Glomerular visceral epithelial cell (primary cell): ENCODE measurements around the gene CRHR2.

Experiments used
- DNase-seq: peaks from one replicate; pipeline ENCODE4 v3.0.0-alpha.2; 2016; ENCODE audit errors: extremely low spot score

Gene CRHR2

DNA sequence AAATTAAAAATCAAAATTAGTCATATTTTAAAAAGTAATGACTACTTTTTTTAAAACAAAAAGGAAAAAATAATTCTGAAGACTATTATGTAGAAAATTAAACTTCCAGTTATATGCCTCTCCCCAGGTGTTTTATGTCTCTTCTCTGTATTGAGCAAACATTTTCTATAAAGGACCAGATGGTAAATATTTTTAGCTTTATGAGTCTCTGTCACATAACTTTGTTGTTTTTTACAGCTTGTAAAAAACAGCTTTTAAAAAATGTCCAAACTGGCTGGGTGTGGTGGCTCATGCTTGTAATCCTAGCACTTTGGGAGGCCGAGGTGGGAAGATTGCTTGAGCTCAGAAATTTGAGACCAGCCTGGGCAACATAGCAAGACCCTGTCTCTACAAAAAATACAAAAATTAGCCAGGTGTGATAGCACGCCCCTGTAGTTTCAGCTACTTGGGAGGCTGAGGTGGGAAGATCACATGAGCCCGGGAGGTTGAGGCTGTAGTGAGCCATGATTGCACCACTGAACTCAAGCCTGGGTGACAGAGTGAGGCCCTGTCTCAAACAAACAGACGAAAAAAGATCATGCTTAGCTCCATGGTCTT is 64.1 kb downstream of the CRHR2 start:
- DNase-seq = no peak

DNA sequence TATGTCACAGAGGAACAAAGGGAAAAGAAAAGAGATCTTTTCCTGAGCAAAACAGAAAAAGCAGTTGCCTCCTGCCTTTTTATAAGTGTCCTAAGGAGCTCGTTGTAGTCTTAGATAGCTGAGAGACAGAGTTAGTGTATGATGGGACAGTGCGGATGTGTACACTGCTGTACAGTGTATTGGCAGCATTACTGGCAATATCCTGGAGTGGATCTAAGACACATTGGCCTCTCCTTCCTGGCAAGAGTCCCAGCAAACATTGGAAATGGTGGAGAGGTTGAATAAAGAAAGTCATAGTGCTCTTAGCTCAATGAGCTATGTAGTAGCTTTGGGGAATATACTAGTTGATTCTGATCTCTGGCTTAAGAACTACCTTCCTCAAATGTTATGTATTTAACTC is 64.9 kb downstream of the CRHR2 start:
- no peak for DNase-seq

DNA sequence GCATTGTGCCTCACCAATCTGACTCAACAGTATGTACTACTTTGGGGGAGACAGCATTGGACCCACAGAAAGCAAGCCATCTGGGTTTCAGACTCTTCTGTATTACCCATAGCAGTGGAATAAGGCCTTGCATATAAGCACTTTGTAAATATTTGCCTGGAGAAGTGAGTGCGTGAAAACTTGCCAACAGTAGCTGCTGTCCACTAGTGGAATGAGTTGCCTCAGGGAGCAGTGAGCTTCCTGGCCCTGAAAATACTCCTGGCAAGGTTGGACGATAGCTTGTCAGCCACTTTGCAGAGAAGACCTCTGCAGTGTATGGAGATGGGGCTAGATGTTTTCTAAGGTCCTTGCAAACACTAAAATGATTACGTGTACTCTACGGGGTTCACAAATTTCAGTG is 65.9 kb downstream of the CRHR2 start:
- DNase-seq = no peak

DNA sequence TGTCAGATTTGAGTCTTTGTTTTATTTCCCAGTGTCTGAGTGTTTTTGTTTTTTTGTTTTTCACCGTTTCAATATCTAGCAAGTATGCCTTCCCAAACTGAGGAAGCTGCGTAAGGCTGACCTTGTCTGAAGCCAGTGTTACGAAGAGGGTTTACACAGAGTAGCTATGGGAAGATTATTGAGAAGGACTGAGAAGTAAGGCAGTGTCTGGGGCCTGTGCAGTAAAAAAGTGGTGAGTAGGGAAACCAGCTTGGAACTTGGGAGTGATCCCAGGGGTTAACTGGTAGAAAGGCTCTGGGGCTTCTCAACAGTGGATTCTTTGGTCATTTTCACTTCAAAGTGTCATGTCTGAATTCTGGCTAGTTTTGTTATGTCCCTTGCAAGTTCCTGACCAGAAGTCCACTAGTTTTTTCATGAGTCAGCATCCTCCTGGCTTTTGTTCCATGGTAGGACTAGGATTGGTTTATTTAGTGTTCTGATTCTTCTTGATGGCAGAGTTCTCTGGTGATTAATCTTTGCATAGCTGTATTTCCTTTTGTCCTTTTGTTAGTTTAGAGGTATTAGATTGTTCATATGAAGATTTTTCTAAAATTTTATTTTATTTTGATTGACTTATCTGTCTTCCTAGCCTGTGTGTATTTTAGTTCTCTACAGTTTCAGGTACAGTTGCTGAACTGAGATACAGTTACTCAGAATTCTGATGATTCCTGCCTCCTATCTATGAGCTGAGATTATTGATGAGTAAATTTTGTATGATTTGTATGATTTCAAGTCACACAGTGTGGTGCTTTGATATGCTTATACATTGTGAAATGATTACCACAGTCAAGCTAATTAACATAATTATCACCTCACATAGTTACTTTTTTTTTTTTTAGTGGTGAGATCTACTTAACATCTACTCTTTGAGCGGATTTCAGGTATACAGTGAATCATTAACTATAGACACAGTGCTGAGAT is 68.6 kb downstream of the CRHR2 start:
- DNase-seq = no peak

DNA sequence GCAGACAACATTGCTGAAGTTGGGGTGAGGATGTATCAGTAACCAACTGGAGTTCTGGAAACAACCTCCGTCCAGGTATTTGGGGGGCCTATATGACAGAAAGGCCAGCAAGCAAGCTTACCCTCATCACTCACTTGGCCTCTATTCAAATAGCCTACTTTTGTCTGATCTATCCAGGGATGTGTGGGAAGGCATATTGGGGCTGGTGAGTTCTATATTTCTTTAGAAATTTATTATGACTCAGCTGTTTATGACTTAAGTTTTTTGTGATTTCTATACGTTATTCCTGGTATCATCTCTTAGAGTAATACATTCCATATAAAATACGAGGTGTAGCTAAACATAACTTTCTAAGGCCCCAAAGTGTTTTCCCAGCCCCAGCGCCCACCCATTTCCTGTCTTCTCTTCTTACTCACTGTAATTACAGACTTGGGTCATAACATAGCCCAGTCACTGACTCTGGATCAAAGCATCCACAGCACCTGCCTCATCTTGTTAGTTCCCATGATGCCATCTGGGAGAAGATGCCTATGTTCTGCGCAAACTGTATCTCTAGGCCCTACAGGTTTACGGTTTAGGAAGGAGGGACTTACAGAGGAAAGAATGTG is 69.5 kb downstream of the CRHR2 start:
- DNase-seq = no peak

DNA sequence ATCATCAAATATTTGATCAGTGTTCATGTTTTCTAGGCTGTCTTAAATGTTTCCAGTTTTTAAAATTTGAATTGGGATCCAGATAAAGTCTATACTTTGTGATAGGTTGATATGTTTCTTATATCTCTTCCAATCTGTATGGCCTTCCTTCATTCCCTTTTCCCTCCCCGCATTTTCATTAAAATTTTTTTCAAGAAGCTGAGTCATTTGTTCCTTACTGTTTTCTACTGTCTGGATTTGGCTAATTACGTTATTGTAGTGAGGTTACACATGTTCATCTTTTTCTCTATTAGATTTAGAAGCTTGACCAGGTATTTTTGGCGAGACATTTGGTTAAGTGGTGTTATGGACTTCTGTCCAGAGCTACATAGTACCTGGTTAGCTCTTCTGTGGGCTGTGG is 76.4 kb downstream of the CRHR2 start:
- no peak for DNase-seq

DNA sequence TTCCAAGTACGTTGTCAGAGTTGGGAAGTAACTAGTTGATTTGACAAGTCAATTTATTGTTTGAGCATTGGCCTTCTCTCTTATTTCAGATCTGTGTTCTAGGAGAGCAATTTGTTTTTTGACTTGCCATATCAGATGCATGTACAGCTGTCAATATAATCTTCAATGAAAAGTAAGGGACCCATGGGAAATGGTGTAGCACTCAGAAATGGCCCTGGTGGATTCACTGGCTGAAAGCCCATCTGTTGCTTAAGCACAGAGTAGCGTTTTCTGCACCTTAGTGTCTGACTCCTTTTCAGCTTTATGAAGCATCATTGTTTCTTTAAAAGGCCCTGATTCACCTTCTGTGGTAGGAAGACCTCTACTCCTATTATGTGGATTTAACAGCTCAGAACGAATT is 77.4 kb downstream of the CRHR2 start:
- DNase-seq = no peak
